A673 (cell line): ENCODE results near the gene TBXT. TPM values are rescaled to one million over a fixed set of nuclear protein-coding genes. Genes with fewer than 3 reads are reported as not detected.

Source experiments
- BruUV-seq: library from RNA; stranded (reverse); fragments of 400-500 nt; replicated peaks from 2 replicates; lab custom pipeline; 2021; lab: Mats Ljungman, UMichigan
- CTCF ChIA-PET: fragments of 300-600 bp; sonication (Branson Sonifier 250); formaldehyde crosslinking; loops from one replicate; lab custom pipeline; 2022; ENCODE audit warnings: antibody characterized with exemption; lab: Charles Lee
- POLR2A ChIA-PET: fragments of 300-600 bp; sonication (Branson Sonifier 250); formaldehyde crosslinking; loops from one replicate; lab custom pipeline; 2022; ENCODE audit warnings: antibody characterized with exemption; ENCODE audit not compliant: low non-redundant PET; lab: Charles Lee
- DNase-seq: peaks from one replicate; pipeline ENCODE4 v3.0.0-alpha.2; 2015; ENCODE audit warnings: low spot score
- H3K27ac ChIP-seq: fragments of 200-600 bp; sonication (generic); 2 replicates; pipeline ENCODE4 v1.5.1; 2016; ENCODE audit warnings: mixed run types, low read depth, mild to moderate bottlenecking, mixed read lengths, antibody characterized with exemption, low read length; ENCODE audit not compliant: poor library complexity, severe bottlenecking
- H3K27me3 ChIP-seq: fragments of 200-600 bp; sonication (generic); replicated peaks from 2 replicates; pipeline ENCODE4 v1.6.1; 2017; ENCODE audit warnings: mixed run types, low read depth, mild to moderate bottlenecking, mixed read lengths, antibody characterized with exemption, low read length; ENCODE audit not compliant: insufficient read depth, poor library complexity
- H3K36me3 ChIP-seq: fragments of 200-600 bp; sonication (generic); 2 replicates; pipeline ENCODE4 v1.6.1; 2016; ENCODE audit warnings: mixed run types, mild to moderate bottlenecking, mixed read lengths, antibody characterized with exemption, low read length; ENCODE audit not compliant: insufficient read depth, poor library complexity, severe bottlenecking
- H3K4me1 ChIP-seq: fragments of 200-600 bp; sonication (generic); 2 replicates; pipeline ENCODE4 v1.6.1; 2017; ENCODE audit warnings: mixed run types, mild to moderate bottlenecking, mixed read lengths, antibody characterized with exemption, low read length; ENCODE audit not compliant: insufficient read depth, poor library complexity, severe bottlenecking
- H3K4me3 ChIP-seq: fragments of 200-600 bp; sonication (generic); 2 replicates; pipeline ENCODE4 v1.5.1; 2016; ENCODE audit warnings: low read depth, mixed run types, mild to moderate bottlenecking, mixed read lengths, low read length; ENCODE audit not compliant: poor library complexity, severe bottlenecking
- H3K9me3 ChIP-seq: fragments of 200-600 bp; sonication (generic); 2 replicates; pipeline ENCODE4 v1.6.1; 2016; ENCODE audit warnings: mixed run types, low read depth, mild to moderate bottlenecking, mixed read lengths, antibody characterized with exemption, low read length; ENCODE audit not compliant: poor library complexity, severe bottlenecking
- CTCF ChIP-seq: fragments of 300-800, 200-600 bp; sonication (generic); conservative IDR thresholded peaks from 2 replicates; pipeline ENCODE4 v1.5.1; 2017; ENCODE audit warnings: low read depth, mild to moderate bottlenecking, antibody characterized with exemption, low read length, moderate library complexity, mixed read lengths
- EZH2 ChIP-seq: fragments of 200-600 bp; sonication (generic); IDR thresholded peaks from 2 replicates; pipeline ENCODE4 v1.6.1; 2017; ENCODE audit warnings: borderline replicate concordance, low read depth, mild to moderate bottlenecking, mixed read lengths, antibody characterized with exemption, low read length; ENCODE audit not compliant: poor library complexity, severe bottlenecking
- intact Hi-C: fragments of 100-400 bp; cut with micrococcal nuclease; formaldehyde crosslinking; loops from one replicate; pipeline ENCODE4 v1.10.0; 2022; ENCODE audit not compliant: unreplicated experiment
- total RNA-seq: library from RNA; stranded (reverse); gene quantifications from 2 replicates; pipeline ENCODE4 v1.2.3, GENCODE V29; 2021

The TBXT gene
- total RNA-seq, 1 experiment from 2014 or later = not detected

GRCh38 chr6:166173281-166173951 lies 5.8 kb upstream of the TBXT start:
- H3K27me3 ChIP-seq = peaks cover 33% of the 10 kb centered on the region
- H3K4me1 ChIP-seq = peaks cover 16% of the 10 kb centered on the region
- BruUV-seq = no TSS peak
- H3K9me3 ChIP-seq = no peaks in the 10 kb centered on the region
- no peaks in the 10 kb centered on the region for H3K36me3 ChIP-seq
- DNase-seq = peak; percentile 89
- no peak overlapping the region for H3K27ac ChIP-seq
- ChIA-PET CTCF (no interaction called here), POLR2A (no interaction called here)
- H3K4me3 ChIP-seq = peak overlapping the region; percentile 10
- no peak for TF ChIP-seq EZH2
- TF ChIP-seq CTCF = no peak
- intact Hi-C loops = loop anchor here (5.0 kb wide), 1 partner anchor 229 kb away; no protein-coding TSS in a partner anchor

GRCh38 chr6:166172546-166172945 lies 4.9 kb upstream of the TBXT start:
- BruUV-seq = no TSS peak
- no peaks in the 10 kb centered on the region for H3K9me3 ChIP-seq
- intact Hi-C loops = loop anchor here (5.0 kb wide), 1 partner anchor 230 kb away; no protein-coding TSS in a partner anchor
- CTCF ChIA-PET = no interaction called here
- H3K4me3 ChIP-seq = no peak overlapping the region
- no peaks in the 10 kb centered on the region for H3K36me3 ChIP-seq
- H3K27me3 ChIP-seq = peaks cover 42% of the 10 kb centered on the region
- H3K4me1 ChIP-seq = peaks cover 16% of the 10 kb centered on the region
- no peak overlapping the region for H3K27ac ChIP-seq
- DNase-seq = no peak
- POLR2A ChIA-PET = no interaction called here
- TF ChIP-seq CTCF = no peak
- no peak for TF ChIP-seq EZH2

GRCh38 chr6:166169549-166170421 lies 2.1 kb upstream of the TBXT start:
- POLR2A ChIA-PET = no interaction called here
- CTCF ChIA-PET = no interaction called here
- Histone ChIP-seq H3K9me3 (no peaks in the 10 kb centered on the region), H3K27me3 (peaks cover 70% of the 10 kb centered on the region), H3K27ac (no peak overlapping the region), H3K36me3 (no peaks in the 10 kb centered on the region), H3K4me3 (no peak overlapping the region), H3K4me1 (peaks cover 16% of the 10 kb centered on the region)
- TF ChIP-seq CTCF (no peak), EZH2 (no peak)
- no TSS peak for BruUV-seq
- intact Hi-C loops = loop anchor here (5.0 kb wide), 1 partner anchor 233 kb away; no protein-coding TSS in a partner anchor
- no peak for DNase-seq
